PC-3 (cell line): ENCODE measurements around the gene ZNF266. TPM values are rescaled to one million over a fixed set of nuclear protein-coding genes. Genes with fewer than 3 reads are reported as not detected.

Experiments used
- ATAC-seq: fragments of 200-7000 bp; cut with Tn5 transposase; 2 replicates; pipeline ENCODE4 v1.9.1; 2020; ENCODE audit warnings: mild to moderate bottlenecking, moderate library complexity
- BruUV-seq: library from RNA; stranded (reverse); fragments of 400-500 nt; replicated peaks from 2 replicates; lab custom pipeline; 2021; lab: Mats Ljungman, UMichigan
- CTCF ChIA-PET: fragments of 300-600 bp; sonication (Branson Sonifier 250); formaldehyde crosslinking; loops from one replicate; lab custom pipeline; 2022; ENCODE audit warnings: antibody characterized with exemption; lab: Charles Lee
- POLR2A ChIA-PET: fragments of 300-600 bp; sonication (Branson Sonifier 250); formaldehyde crosslinking; loops from one replicate; lab custom pipeline; 2022; ENCODE audit warnings: antibody characterized with exemption; ENCODE audit not compliant: unreplicated experiment; lab: Charles Lee
- DNase-seq: peaks from one replicate; pipeline ENCODE4 v3.0.0-alpha.2; 2015
- H2AFZ ChIP-seq: fragments of 300-600 bp; sonication (generic); 2 replicates; pipeline ENCODE4 v1.6.0; 2016; ENCODE audit warnings: antibody characterized with exemption, low read length
- H3F3A ChIP-seq: fragments of 300-600 bp; sonication (generic); one replicate; pipeline ENCODE4 v1.6.0; 2017; ENCODE audit warnings: antibody characterized with exemption, low read length, control low read depth, mild to moderate bottlenecking; ENCODE audit not compliant: unreplicated experiment
- H3K27ac ChIP-seq: fragments of 300-600 bp; sonication (generic); 2 replicates; pipeline ENCODE4 v1.5.1; 2016; ENCODE audit warnings: mild to moderate bottlenecking, low read length
- H3K27me3 ChIP-seq: fragments of 300-600 bp; sonication (generic); 2 replicates; pipeline ENCODE4 v1.6.1; 2016; ENCODE audit warnings: low read length, mixed read lengths
- H3K36me3 ChIP-seq: fragments of 300-600 bp; sonication (generic); 2 replicates; pipeline ENCODE4 v1.6.1; 2016; ENCODE audit warnings: low read depth, mixed run types, low read length, mixed read lengths
- H3K4me1 ChIP-seq: fragments of 300-600 bp; sonication (generic); 2 replicates; pipeline ENCODE4 v1.5.1; 2016; ENCODE audit warnings: low read length; ENCODE audit not compliant: insufficient read depth
- H3K4me2 ChIP-seq: fragments of 300-600 bp; sonication (generic); 2 replicates; pipeline ENCODE4 v1.6.0; 2016; ENCODE audit warnings: low read length
- H3K4me3 ChIP-seq: fragments of 300-600 bp; sonication (generic); 2 replicates; pipeline ENCODE4 v1.5.1; 2016; ENCODE audit warnings: mild to moderate bottlenecking, low read length, mixed read lengths
- H3K79me2 ChIP-seq: fragments of 300-600 bp; sonication (generic); 2 replicates; pipeline ENCODE4 v1.6.1; 2017; ENCODE audit warnings: low read length, mixed read lengths
- H3K9ac ChIP-seq: fragments of 300-600 bp; sonication (generic); 2 replicates; pipeline ENCODE4 v1.6.0; 2016; ENCODE audit warnings: mild to moderate bottlenecking, low read length
- H3K9me2 ChIP-seq: fragments of 300-600 bp; sonication (generic); replicated peaks from 2 replicates; pipeline ENCODE4 v1.6.1; 2016; ENCODE audit warnings: mixed run types, low read length, mixed read lengths
- H3K9me3 ChIP-seq: fragments of 300-600 bp; sonication (generic); 2 replicates; pipeline ENCODE4 v1.6.1; 2016; ENCODE audit warnings: low read length, mixed read lengths
- H4K20me1 ChIP-seq: fragments of 300-600 bp; sonication (generic); 2 replicates; pipeline ENCODE4 v1.6.1; 2016; ENCODE audit warnings: low read length, mixed read lengths
- EZH2 ChIP-seq: fragments of 300-600 bp; sonication (generic); IDR thresholded peaks from one replicate; pipeline ENCODE4 v1.6.1; 2017; ENCODE audit warnings: antibody characterized with exemption, mild to moderate bottlenecking, low read length; ENCODE audit not compliant: unreplicated experiment
- EZH2phosphoT487 ChIP-seq: fragments of 300-600 bp; sonication (generic); IDR thresholded peaks from 2 replicates; pipeline ENCODE4 v1.6.1; 2018; ENCODE audit warnings: mild to moderate bottlenecking, antibody characterized with exemption, low read length, borderline replicate concordance
- intact Hi-C: fragments of 100-400 bp; cut with micrococcal nuclease; formaldehyde crosslinking; loops from 2 replicates; pipeline ENCODE4 v1.9.0; 2023
- total RNA-seq: library from RNA; depleted of rRNA; stranded (reverse); fragments of >200 nt; gene quantifications from 2 replicates; pipeline ENCODE4 v1.2.3, GENCODE V29; 2014
- TF ChIP-seq, protein P1 (sequence below): fragments of 300-600 bp; sonication (generic); conservative IDR thresholded peaks from 2 replicates; pipeline ENCODE4 v1.5.1; 2017; ENCODE audit warnings: antibody characterized with exemption, low read depth, mild to moderate bottlenecking, low read length

The ZNF266 gene
- total RNA-seq, 1 experiment from 2014 or later = 32.8 TPM

- POLR2A ChIA-PET = no interaction called here
- no peak overlapping the region for H3K4me3 ChIP-seq
- CTCF ChIA-PET = no interaction called here
- peak overlapping the region; percentile 72 for H3K27ac ChIP-seq
- intact Hi-C loops = no loop called here
- H3K27me3 ChIP-seq = no peaks in the 10 kb centered on the region
- no peaks in the 10 kb centered on the region for H4K20me1 ChIP-seq
- ATAC-seq (peak; percentile 56), DNase-seq (peak; percentile 73)
- H3K9me3 ChIP-seq = peaks cover 50% of the 10 kb centered on the region
- H3K79me2 ChIP-seq = no peaks in the 10 kb centered on the region
- H3F3A ChIP-seq = no peaks in the 10 kb centered on the region
- no peaks in the 10 kb centered on the region for H3K36me3 ChIP-seq
- BruUV-seq = no TSS peak
- H3K9me2 ChIP-seq = no peaks in the 10 kb centered on the region
- peaks cover 7% of the 10 kb centered on the region; the same call in 1 of the 2 replicates for H3K4me1 ChIP-seq
- TF ChIP-seq EZH2 = no peak
- no peak for TF ChIP-seq EZH2phosphoT487
- TF ChIP-seq, protein P1, sequence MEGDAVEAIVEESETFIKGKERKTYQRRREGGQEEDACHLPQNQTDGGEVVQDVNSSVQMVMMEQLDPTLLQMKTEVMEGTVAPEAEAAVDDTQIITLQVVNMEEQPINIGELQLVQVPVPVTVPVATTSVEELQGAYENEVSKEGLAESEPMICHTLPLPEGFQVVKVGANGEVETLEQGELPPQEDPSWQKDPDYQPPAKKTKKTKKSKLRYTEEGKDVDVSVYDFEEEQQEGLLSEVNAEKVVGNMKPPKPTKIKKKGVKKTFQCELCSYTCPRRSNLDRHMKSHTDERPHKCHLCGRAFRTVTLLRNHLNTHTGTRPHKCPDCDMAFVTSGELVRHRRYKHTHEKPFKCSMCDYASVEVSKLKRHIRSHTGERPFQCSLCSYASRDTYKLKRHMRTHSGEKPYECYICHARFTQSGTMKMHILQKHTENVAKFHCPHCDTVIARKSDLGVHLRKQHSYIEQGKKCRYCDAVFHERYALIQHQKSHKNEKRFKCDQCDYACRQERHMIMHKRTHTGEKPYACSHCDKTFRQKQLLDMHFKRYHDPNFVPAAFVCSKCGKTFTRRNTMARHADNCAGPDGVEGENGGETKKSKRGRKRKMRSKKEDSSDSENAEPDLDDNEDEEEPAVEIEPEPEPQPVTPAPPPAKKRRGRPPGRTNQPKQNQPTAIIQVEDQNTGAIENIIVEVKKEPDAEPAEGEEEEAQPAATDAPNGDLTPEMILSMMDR = no peak
- no peak overlapping the region for H2AFZ ChIP-seq
- peak overlapping the region; percentile 15; the same call in 1 of the 2 replicates for H3K4me2 ChIP-seq
- H3K9ac ChIP-seq = no peak overlapping the region
Observed at GRCh38 chr19:9474975-9475374, 39.6 kb upstream of the ZNF266 start.

DNA sequence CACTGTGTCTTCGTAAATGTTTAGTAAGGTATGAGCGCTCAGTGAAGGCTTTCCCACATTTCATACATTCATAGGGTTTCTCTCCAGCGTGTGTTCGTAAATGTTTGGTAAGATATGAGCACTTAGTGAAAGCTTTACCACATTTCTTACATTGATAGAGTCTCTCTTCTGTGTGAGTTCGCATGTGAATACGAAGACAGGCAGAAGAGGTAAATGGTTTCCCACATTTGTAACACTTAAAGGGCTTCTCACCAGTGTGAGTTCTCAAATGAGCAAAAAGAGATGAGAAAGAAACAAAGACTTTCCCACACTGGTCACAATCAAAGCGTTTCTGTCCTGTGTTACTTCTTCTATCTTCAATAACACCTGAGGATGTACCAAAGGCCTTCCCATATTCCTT, 31.8 kb upstream of the ZNF266 start:
- TF ChIP-seq, protein P1 = no peak
- TF ChIP-seq EZH2phosphoT487 (no peak), EZH2 (no peak)
- peaks cover 17% of the 10 kb centered on the region; the same call in 1 of the 2 replicates for H3K36me3 ChIP-seq
- no peak overlapping the region for H3K4me2 ChIP-seq
- no peak overlapping the region for H2AFZ ChIP-seq
- H3K9ac ChIP-seq = no peak overlapping the region
- H3K79me2 ChIP-seq = no peaks in the 10 kb centered on the region
- H4K20me1 ChIP-seq = no peaks in the 10 kb centered on the region
- no TSS peak for BruUV-seq
- ATAC-seq = no peak
- H3K4me3 ChIP-seq = no peak overlapping the region
- ChIA-PET POLR2A (no interaction called here), CTCF (no interaction called here)
- DNase-seq = no peak
- intact Hi-C loops = no loop called here
- no peaks in the 10 kb centered on the region for H3F3A ChIP-seq
- no peak overlapping the region for H3K27ac ChIP-seq
- H3K4me1 ChIP-seq = no peaks in the 10 kb centered on the region
- H3K27me3 ChIP-seq = no peaks in the 10 kb centered on the region
- H3K9me3 ChIP-seq = peaks cover 75% of the 10 kb centered on the region
- H3K9me2 ChIP-seq = no peaks in the 10 kb centered on the region

GRCh38 chr19:9461938-9462337, 26.6 kb upstream of the ZNF266 start:
- H3K9me2 ChIP-seq = no peaks in the 10 kb centered on the region
- no peak overlapping the region for H3K9ac ChIP-seq
- DNase-seq (no peak), ATAC-seq (no peak)
- no peak overlapping the region for H3K27ac ChIP-seq
- peaks cover 71% of the 10 kb centered on the region for H3K9me3 ChIP-seq
- H3F3A ChIP-seq = no peaks in the 10 kb centered on the region
- H3K4me2 ChIP-seq = no peak overlapping the region
- no peaks in the 10 kb centered on the region for H4K20me1 ChIP-seq
- H3K4me1 ChIP-seq = no peaks in the 10 kb centered on the region
- no TSS peak for BruUV-seq
- POLR2A ChIA-PET = no interaction called here
- H3K36me3 ChIP-seq = peaks cover 21% of the 10 kb centered on the region; the same call in 1 of the 2 replicates
- no peak overlapping the region for H3K4me3 ChIP-seq
- CTCF ChIA-PET = no interaction called here
- intact Hi-C loops = no loop called here
- H2AFZ ChIP-seq = no peak overlapping the region
- TF ChIP-seq EZH2 = no peak
- TF ChIP-seq EZH2phosphoT487 = no peak
- TF ChIP-seq, protein P1 = no peak
- no peaks in the 10 kb centered on the region for H3K27me3 ChIP-seq
- H3K79me2 ChIP-seq = no peaks in the 10 kb centered on the region
